Endometrium (tissue), 2 donors: ENCODE results near the gene BMPR1B.
A peak's percentile ranks its signal among the peaks of the same experiment; 100 is the strongest.
"Not testable (repeated sequence)": the region's sequence is repeated elsewhere in the genome, so short reads cannot be mapped to it uniquely, and the experiment has no call there.

Experiments
- FAIRE-seq: peaks from 2 replicates; lab custom pipeline; 2012; peaks lifted over from hg19 to GRCh38; lab: Jason Lieb, UNC
- donor health status: control.
- donor health status: control.

The BMPR1B gene

DNA sequence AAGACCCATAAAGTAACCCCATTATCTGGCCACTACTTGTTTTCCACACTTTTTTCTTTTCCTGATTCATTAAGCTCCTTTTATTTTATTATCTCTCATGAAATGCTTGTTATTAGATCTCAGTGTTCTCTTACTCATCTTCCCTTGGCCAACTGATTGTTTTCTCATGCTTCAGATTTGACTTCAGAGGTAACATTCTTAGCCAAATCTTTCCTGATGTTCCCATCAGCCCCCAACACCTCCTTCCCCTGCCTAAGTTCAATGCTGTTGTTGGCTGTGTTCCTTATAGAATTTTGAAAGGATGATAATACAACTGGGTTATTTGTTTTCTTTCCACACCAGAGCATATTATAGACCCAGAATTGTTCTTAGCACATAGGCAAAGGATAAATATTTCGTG lies 75.6 kb downstream of the BMPR1B start:
- FAIRE-seq: no peak

GRCh38 chr4:94834501-94834900 lies 76.7 kb downstream of the BMPR1B start:
- no peak for FAIRE-seq

- FAIRE-seq: not testable (repeated sequence)
Measured at GRCh38 chr4:94841166-94841863, 83.6 kb downstream of the BMPR1B start.

GRCh38 chr4:94841864-94842221 lies 84.1 kb downstream of the BMPR1B start:
- no peak for FAIRE-seq

- FAIRE-seq: peak; percentile 59
Measured at GRCh38 chr4:94843216-94843615, 85.5 kb downstream of the BMPR1B start.

DNA sequence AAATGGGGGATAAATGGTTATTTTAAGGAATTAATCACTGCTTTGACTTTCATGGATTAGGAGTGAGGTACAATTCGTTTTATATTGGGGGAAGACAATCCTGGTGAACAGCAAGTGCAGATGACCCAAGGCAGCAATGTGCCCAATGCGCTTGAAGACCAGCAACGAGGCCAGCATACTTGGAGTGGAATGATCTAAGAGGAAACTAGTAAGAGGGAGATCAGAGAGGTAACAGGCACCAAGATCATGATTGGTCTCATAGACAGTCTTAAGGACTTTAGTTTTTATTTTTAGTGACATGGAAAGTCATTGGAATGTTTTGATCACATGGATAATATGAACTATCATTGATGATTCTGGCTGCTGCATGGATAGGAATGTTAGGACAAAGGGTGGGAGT lies 90.6 kb downstream of the BMPR1B start:
- no peak for FAIRE-seq

DNA sequence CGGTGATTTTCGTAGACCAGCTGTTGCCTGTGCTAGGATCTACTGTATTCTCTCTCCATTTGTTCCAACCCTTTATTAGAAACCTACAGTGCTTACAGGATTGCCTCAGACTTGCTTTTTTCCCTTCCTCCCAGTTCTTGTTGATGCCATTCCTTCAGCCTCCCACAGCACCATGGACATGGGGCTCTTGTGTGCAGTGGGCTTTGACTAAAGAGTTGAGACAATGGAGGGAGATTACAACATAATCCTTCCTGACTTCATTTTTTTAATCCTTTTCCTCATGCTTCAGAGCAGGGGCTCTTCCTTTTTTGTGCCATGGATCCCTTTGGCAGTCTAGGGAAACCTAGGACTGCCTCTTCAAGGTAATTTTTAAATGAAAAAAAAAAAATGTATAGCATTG lies 92.1 kb downstream of the BMPR1B start:
- no peak for FAIRE-seq

- FAIRE-seq: no peak
Measured at GRCh38 chr4:94852616-94853015, 94.9 kb downstream of the BMPR1B start.

DNA sequence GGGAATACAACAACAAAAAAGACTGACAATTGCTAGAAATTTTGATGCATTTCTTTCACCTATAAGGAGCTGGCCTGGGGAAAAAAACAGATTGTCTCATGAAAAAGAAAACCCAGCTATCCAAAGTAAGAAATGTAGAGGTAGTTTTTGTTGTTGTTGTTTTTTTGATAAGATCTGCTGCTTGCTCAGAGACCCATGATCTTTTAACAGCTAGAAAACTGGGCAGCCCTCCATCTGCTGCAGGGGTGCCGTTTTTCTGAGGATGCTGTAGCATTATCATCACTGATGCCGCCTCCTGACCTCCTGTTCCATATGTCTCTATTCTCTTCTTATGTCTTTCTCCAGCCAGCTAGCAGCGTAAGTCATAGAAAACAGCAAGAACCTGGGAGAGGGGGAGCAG lies 98.3 kb downstream of the BMPR1B start:
- no peak for FAIRE-seq

GRCh38 chr4:94870146-94870545 lies 112.4 kb downstream of the BMPR1B start:
- no peak for FAIRE-seq

GRCh38 chr4:94871644-94872305 lies 114.0 kb downstream of the BMPR1B start:
- FAIRE-seq: no peak

DNA sequence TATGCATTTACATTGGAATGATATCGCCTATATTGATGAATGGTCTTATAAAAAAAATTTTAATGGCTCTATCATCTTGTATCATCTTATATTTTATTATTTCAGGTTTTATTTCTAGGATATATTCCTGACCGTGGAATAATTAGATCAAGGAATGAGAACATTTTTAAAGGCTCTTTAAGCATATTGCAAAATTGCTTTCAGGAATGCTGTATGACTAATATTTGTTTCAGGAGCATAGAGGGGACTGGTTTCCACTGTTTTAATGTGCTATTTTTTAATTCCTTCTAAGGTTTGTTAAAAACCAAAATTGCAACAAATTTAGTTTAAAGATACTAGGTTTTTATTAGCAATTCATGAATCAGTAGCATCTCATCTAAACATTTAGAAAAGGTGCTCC lies 120.2 kb downstream of the BMPR1B start:
- FAIRE-seq: no peak

DNA sequence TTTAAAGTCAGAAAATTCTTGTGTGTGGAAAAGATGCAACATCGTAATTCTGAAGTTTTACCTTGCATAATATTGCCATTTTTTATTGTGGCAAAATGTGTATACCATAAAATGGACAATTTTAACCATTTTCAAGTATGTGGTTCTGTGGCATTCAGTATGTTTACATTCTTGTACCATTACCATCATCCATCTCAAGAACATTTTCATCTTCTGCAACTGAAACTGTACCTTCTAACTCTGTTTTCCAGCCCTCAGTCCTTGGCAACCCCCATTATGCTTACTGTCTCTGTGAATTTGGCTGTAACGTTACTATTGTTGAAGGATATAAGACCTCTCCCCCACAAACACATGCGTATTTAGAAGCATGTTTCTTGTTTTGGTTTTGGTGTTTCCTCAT lies 123.2 kb downstream of the BMPR1B start:
- FAIRE-seq: no peak

- no peak for FAIRE-seq
Measured at GRCh38 chr4:94882756-94883155, 125.0 kb downstream of the BMPR1B start.

DNA sequence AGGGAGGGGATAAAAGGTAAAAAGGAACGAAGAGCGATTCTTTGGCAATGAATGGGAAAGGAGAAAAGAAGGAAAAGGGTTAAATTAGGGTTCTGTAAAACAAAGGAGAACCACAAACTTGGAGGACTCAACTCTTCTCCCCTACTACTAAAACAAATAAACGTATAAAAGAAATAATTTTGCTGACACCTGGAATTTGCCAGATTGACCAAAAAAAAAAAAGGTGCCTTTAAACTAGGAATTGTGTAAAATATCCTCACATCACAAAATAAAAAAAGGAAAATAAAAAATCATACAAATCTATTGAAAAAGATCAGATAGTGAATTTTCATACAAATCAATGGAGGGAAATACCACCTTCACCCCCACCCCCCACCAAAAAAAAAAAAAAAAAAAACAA lies 129.3 kb downstream of the BMPR1B start:
- no peak for FAIRE-seq

- no peak for FAIRE-seq
Measured at GRCh38 chr4:94889523-94889922, 131.8 kb downstream of the BMPR1B start.

DNA sequence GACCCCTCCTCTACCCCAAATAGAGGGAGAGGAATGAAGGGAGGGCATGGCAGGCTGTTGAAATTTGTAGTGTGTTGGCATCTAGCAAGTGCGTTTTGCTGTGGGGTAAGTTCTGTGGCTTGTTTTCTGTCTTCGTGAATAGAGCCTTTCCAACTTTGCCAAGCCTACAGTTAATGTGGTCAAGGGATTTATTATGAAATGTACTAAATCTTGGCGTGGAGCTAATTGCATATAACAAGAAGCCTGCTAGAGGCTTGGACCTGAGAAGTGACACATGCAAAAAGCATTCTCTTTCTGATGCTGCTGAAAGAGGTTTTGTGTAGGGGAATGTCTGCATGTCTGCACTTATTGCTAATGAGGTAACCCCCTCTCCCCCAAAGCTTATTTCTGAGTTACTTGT lies 132.2 kb downstream of the BMPR1B start:
- FAIRE-seq: no peak

GRCh38 chr4:94890579-94890978 lies 132.8 kb downstream of the BMPR1B start:
- FAIRE-seq: no peak

GRCh38 chr4:94892051-94892450 lies 134.3 kb downstream of the BMPR1B start:
- no peak for FAIRE-seq

DNA sequence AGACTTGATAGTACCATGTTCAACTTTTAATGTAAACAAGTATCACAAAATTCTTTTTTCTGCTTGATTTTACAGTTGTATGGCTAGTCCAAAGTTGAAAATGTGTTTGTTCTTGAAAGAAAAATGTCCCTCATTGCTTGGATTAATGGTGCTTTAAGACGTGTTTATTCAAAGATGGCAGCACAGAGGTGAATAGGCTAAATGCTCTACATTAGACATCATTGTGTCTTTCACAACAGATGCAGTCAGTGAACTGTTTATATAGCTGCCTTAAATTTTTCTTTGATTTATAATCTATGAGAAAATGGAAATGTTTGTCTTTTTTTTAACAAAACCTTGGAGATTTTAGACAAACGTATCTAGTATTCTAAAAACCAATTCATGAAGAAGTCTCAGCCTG lies 137.3 kb downstream of the BMPR1B start:
- no peak for FAIRE-seq

GRCh38 chr4:94897023-94897422 lies 139.3 kb downstream of the BMPR1B start:
- no peak for FAIRE-seq

- no peak for FAIRE-seq
Measured at GRCh38 chr4:94905511-94905910, 147.8 kb downstream of the BMPR1B start.

- no peak for FAIRE-seq
Measured at GRCh38 chr4:94909645-94910044, 151.9 kb downstream of the BMPR1B start.

DNA sequence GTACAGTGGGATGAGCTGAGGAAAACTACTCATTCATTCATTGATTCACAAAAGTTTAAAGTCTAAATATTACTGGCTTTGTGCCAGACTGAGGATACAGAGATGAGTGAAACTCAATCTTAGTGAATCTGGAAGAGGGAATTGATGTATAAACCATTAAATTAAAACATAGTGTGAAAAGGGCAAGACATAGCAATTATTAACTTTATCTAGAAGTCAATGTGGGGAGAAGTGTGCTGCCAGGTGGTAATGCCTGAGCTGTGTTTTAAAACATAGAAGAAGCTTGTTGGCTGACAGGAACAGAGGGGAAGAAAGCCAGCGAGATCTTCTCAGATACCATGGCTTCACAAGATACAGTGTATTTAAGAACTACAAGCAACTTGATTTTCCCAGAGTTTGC lies 153.4 kb downstream of the BMPR1B start:
- no peak for FAIRE-seq
